Activated T-helper 2 cell treated with anti-CD3 and anti-CD28 coated beads, Interferon-gamma antibody, Interleukin-2, Interleukin-4, amounts not matched to agents 10 μg/mL and 5 μg/mL and 100 μg/mL, durations not matched to agents 14 hours and 24 hours and 36 hours (primary cell): ENCODE measurements around the gene ZNF500. TPM values are rescaled to one million over a fixed set of nuclear protein-coding genes. Genes with fewer than 3 reads are reported as not detected.

ENCODE experiments used
- DNase-seq: peaks from one replicate; pipeline ENCODE4 v3.0.0; 2021; ENCODE audit warnings: low spot score
- H3K27ac Mint-ChIP-seq: one replicate; pipeline ENCODE4 v1.8.0; 2021; ENCODE audit warnings: mixed read lengths
- H3K27me3 Mint-ChIP-seq: one replicate; pipeline ENCODE4 v1.8.0; 2021; ENCODE audit warnings: low read depth, mixed read lengths
- H3K36me3 Mint-ChIP-seq: one replicate; pipeline ENCODE4 v1.8.0; 2021; ENCODE audit warnings: low read depth, mixed read lengths
- H3K4me1 Mint-ChIP-seq: one replicate; pipeline ENCODE4 v1.8.0; 2021; ENCODE audit warnings: low read depth, mixed read lengths
- H3K4me3 Mint-ChIP-seq: one replicate; pipeline ENCODE4 v1.8.0; 2021; ENCODE audit warnings: low read depth, mild to moderate bottlenecking, moderate library complexity, mixed read lengths
- H3K9me3 Mint-ChIP-seq: one replicate; pipeline ENCODE4 v1.8.0; 2021; ENCODE audit warnings: mixed read lengths
- intact Hi-C: fragments of 100-400 bp; cut with micrococcal nuclease; formaldehyde crosslinking; loops from one replicate; pipeline ENCODE4 v1.15.1; 2023
- total RNA-seq: library from RNA; stranded (reverse); gene quantifications from 2 replicates; pipeline ENCODE4 v1.2.3, GENCODE V29; 2022

Gene ZNF500
- total RNA-seq, 1 donor from 2014 or later: 18.1 TPM

DNA sequence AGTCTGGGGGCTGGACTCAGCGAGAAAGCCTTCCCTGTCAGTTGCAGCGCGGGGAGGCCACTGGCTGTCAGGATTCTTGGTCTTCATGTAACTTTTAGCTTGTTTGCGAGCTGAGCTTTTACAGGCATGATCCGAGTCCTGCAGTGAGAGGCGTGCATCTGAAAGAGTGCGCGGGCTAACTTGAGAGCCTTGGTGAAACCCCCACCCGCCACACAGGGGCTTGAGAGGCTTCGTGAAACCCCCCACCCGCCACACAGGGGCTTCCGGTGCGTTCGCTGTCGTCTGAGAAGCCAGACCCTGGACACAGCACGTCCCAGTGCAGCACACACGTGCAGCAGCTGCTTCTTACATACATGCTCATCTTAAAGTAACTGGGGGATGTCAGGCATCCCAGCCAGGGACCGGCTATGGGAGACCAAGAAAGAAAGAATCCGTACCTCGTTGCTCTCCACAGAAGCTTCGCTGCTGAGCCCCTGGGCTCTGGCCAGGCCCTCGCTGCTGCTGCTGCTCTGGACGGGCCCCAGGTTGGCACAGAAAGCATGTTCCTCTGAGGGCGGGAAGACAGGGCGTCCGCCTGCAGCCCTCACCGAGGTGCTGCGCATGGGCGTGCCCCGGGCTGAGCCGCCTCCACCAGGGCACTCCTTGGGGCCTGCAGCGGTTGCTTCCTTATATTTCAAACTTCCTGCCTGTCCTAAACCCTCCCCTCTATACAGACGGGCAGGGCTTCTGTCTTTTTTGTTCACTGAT is 65.8 kb downstream of the ZNF500 start:
- Mint-ChIP-seq H3K36me3 (peaks cover 22% of the 10 kb centered on the region), H3K4me3 (no peak overlapping the region), H3K27ac (no peak overlapping the region), H3K27me3 (no peaks in the 10 kb centered on the region), H3K9me3 (no peaks in the 10 kb centered on the region), H3K4me1 (peaks cover 2% of the 10 kb centered on the region)
- intact Hi-C loops: no loop called here
- DNase-seq: no peak

DNA sequence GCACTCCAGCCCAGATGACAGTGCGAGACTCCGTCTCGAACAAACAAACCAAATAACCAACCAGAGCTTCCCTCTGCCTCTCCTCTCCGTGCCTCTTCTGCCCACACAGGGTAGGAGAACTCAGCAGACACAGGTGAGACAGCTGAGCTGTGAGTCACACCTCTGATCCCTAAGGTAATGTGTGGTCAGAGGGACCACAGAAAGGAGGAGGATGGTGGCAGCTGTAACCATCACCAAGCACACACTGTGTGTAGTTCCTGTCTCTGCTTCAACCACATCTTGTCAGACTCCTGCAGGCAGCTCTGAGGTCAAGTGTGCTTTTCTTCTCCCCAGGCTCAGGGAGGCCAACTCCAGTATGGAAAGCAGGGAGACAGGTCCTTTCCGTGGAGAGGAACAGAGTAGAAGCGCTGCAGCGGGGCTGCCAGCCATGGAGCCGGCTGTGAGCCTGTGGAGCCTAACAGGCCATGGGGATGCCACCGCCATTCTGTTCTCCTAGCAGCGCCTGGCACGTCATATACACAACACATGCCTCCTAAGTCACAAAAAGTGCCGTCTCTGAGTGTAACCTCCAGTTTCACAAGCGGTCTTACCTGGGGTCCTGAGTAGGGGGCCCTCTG is 66.5 kb downstream of the ZNF500 start:
- H3K4me3 Mint-ChIP-seq: no peak overlapping the region
- H3K9me3 Mint-ChIP-seq: no peaks in the 10 kb centered on the region
- no peak for DNase-seq
- intact Hi-C loops: no loop called here
- no peaks in the 10 kb centered on the region for H3K27me3 Mint-ChIP-seq
- H3K4me1 Mint-ChIP-seq: peaks cover 3% of the 10 kb centered on the region
- peaks cover 27% of the 10 kb centered on the region for H3K36me3 Mint-ChIP-seq
- H3K27ac Mint-ChIP-seq: no peak overlapping the region

DNA sequence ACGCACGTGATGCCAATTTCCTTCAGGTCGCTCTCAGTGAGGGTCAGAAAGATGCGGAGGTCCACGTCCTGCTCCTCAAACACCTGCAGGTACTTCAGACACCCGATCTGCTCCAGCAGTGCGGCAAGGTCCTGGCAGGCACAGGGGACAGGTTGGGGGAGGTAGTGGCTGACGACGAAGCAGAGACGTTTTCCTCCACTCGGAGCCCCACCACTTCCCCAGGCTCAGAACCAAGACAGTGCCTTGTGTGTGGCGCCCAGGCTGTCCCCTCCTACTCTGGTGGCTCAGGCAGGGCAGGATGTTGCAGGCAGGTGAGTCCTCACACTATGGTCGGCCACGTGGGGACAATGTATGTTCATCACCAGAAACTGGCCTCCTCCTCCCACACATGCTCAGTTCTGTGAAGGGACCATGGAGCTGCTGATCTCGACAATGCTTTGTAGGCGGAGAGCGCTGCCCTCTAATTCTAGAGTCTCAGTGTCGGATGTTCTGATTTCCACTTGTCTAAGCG is 67.9 kb downstream of the ZNF500 start:
- DNase-seq: no peak
- Mint-ChIP-seq H3K27me3 (no peaks in the 10 kb centered on the region), H3K36me3 (peaks cover 25% of the 10 kb centered on the region), H3K4me3 (no peak overlapping the region), H3K9me3 (no peaks in the 10 kb centered on the region), H3K4me1 (peaks cover 5% of the 10 kb centered on the region), H3K27ac (no peak overlapping the region)
- intact Hi-C loops: no loop called here

DNA sequence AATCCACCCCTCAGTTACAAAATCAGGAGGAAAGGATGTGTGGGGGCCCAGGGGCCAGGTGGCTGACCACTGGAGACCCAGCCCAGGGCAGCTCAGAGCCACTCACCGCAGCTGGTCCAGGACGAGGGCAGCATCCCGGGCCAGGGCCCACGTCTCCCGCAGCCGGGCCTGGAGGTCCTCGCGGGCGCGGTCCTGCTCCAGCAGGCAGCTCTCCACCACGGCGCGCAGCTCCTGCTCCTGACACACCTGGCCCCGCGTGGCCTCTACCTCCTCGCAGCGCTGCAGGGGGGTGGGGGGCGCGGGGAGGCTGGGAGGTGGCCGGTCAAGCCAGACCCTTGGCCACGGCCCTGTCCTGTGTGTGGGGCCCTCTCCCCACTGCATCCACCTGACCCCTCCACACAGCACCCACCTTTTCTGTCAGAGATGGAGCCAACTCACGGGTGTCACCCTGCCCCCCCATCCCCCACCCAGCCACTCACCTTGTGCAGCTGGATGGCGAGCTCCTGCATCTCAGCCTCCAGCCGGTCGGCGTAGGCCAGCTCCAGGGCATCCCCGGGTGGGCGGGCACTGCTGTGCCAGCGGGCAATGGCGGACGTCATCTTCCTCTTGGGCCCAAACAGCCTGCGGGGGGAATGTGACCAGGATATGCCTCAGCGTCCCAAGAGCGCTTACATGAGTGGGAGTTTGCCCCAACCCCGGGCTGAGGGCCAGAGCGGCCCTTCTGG is 68.5 kb downstream of the ZNF500 start:
- Mint-ChIP-seq H3K27me3 (no peaks in the 10 kb centered on the region), H3K4me3 (no peak overlapping the region), H3K36me3 (peaks cover 25% of the 10 kb centered on the region), H3K4me1 (peaks cover 5% of the 10 kb centered on the region), H3K27ac (no peak overlapping the region), H3K9me3 (no peaks in the 10 kb centered on the region)
- DNase-seq: no peak
- intact Hi-C loops: no loop called here

Other genes starting within 250 kb of the ZNF500 start
- gene CDIP1, start 228.4 kb downstream of the ZNF500 start, total RNA-seq: 46.0 and 47.9 TPM in 2 replicates
- 0.05 TPM in 1 of 2 replicates, not detected in the other for gene C16orf96, start 210.8 kb downstream of the ZNF500 start, total RNA-seq
- gene UBALD1, start 152.3 kb downstream of the ZNF500 start, total RNA-seq: 21.1 and 25.0 TPM in 2 replicates
- 124 TPM in 2 replicates for gene MGRN1, start 142.3 kb downstream of the ZNF500 start, total RNA-seq
- gene NUDT16L1, start 73.6 kb downstream of the ZNF500 start, total RNA-seq: 34.1 and 35.5 TPM in 2 replicates
- gene ANKS3, start 32.9 kb downstream of the ZNF500 start, total RNA-seq: 18.6 and 20.6 TPM in 2 replicates
- 0.11 TPM in 1 of 2 replicates, not detected in the other for gene DNAAF8, start 32.6 kb downstream of the ZNF500 start, total RNA-seq
- not detected in 2 replicates for gene SEPTIN12, start 21.2 kb upstream of the ZNF500 start, total RNA-seq
- gene SMIM22, start 28.2 kb upstream of the ZNF500 start, total RNA-seq: not detected in 2 replicates
- gene ROGDI, start 35.5 kb upstream of the ZNF500 start, total RNA-seq: 5.1 and 5.5 TPM in 2 replicates
- 104 and 112 TPM in 2 replicates for gene GLYR1, start 80.1 kb upstream of the ZNF500 start, total RNA-seq
- gene UBN1, start 80.3 kb upstream of the ZNF500 start, total RNA-seq: 33.8 and 34.2 TPM in 2 replicates
- not detected in 2 replicates for gene PPL, start 170.0 kb upstream of the ZNF500 start, total RNA-seq
- not detected in 2 replicates for gene SEC14L5, start 191.2 kb upstream of the ZNF500 start, total RNA-seq